ENCODE measurements around the gene MEIS1. TPM values are rescaled to one million over a fixed set of nuclear protein-coding genes. Genes with fewer than 3 reads are reported as not detected.

Gene MEIS1
- total RNA-seq, 1 donor = 107 TPM

- peak; percentile 93 for DNase-seq (ENCODE audit: low read depth)
- TF ChIP-seq CTCF (IDR thresholded peaks at IDR 0.05; ENCODE audit: insufficient read depth, low read depth, low read length) = peak; percentile 61
- H3K4me3 ChIP-seq (ENCODE audit: low read depth, low read length) = peak overlapping the region; percentile 66
These were observed 140.0 kb downstream of the MEIS1 start for GRCh38 chr2:66574701-66575624.

GRCh38 chr2:66575625-66576310 is 140.8 kb downstream of the MEIS1 start:
- no peak for TF ChIP-seq CTCF (IDR thresholded peaks at IDR 0.05; ENCODE audit: insufficient read depth, low read depth, low read length)
- peak; percentile 69 for DNase-seq (ENCODE audit: low read depth)
- peak overlapping the region; percentile 66 for H3K4me3 ChIP-seq (ENCODE audit: low read depth, low read length)

GRCh38 chr2:66576311-66576560 is 141.3 kb downstream of the MEIS1 start:
- TF ChIP-seq CTCF (IDR thresholded peaks at IDR 0.05; ENCODE audit: insufficient read depth, low read depth, low read length) = no peak
- H3K4me3 ChIP-seq (ENCODE audit: low read depth, low read length) = peak overlapping the region; percentile 66
- no peak for DNase-seq (ENCODE audit: low read depth)

GRCh38 chr2:66576561-66577320 is 141.8 kb downstream of the MEIS1 start:
- peak; percentile 82 for DNase-seq (ENCODE audit: low read depth)
- H3K4me3 ChIP-seq (ENCODE audit: low read depth, low read length) = peak overlapping the region; percentile 66
- no peak for TF ChIP-seq CTCF (IDR thresholded peaks at IDR 0.05; ENCODE audit: insufficient read depth, low read depth, low read length)

- peak; percentile 60 for DNase-seq (ENCODE audit: low read depth)
- peak; percentile 2 for TF ChIP-seq CTCF (IDR thresholded peaks at IDR 0.05; ENCODE audit: insufficient read depth, low read depth, low read length)
- peak overlapping the region; percentile 66 for H3K4me3 ChIP-seq (ENCODE audit: low read depth, low read length)
These were observed 142.6 kb downstream of the MEIS1 start for GRCh38 chr2:66577321-66578053.

GRCh38 chr2:66578054-66578686 is 143.2 kb downstream of the MEIS1 start:
- peak; percentile 70 for DNase-seq (ENCODE audit: low read depth)
- H3K4me3 ChIP-seq (ENCODE audit: low read depth, low read length) = peak overlapping the region; percentile 66
- TF ChIP-seq CTCF (IDR thresholded peaks at IDR 0.05; ENCODE audit: insufficient read depth, low read depth, low read length) = no peak

All from fibroblast of villous mesenchyme (primary cell).